OCI-LY7 (cell line): ENCODE data around the gene DDAH1.

Experiments used
- CTCF ChIP-seq: fragments of 200-600 bp; sonication (generic); conservative IDR thresholded peaks from 2 replicates; pipeline ENCODE4 v1.5.1; 2014; ENCODE audit warnings: mild to moderate bottlenecking, antibody characterized with exemption, low read length, moderate library complexity, mixed read lengths
- EZH2phosphoT487 ChIP-seq: fragments of 200-600 bp; sonication (generic); IDR thresholded peaks from 2 replicates; pipeline ENCODE4 v1.6.1; 2018; ENCODE audit warnings: low read depth, borderline replicate concordance, mild to moderate bottlenecking, mixed run types, antibody characterized with exemption, low read length, moderate library complexity, mixed read lengths

- TF ChIP-seq CTCF (no peak), EZH2phosphoT487 (no peak)
These were observed 16.6 kb downstream of the DDAH1 start for GRCh38 chr1:85448358-85448757.
